GM12874 (cell line): ENCODE data around the gene DCAF8.
A peak's percentile ranks its signal among the peaks of the same experiment; 100 is the strongest.

Experiments used
- CTCF ChIP-seq: IDR thresholded peaks from 2 replicates; pipeline ENCODE4 v1.5.1; 2011; ENCODE audit warnings: low read depth, mild to moderate bottlenecking, control low read depth, low read length, moderate library complexity; ENCODE audit not compliant: insufficient read depth

Gene DCAF8

GRCh38 chr1:160193832-160194736 is 68.3 kb downstream of the DCAF8 start:
- no peak for TF ChIP-seq CTCF

- peak; percentile 90 for TF ChIP-seq CTCF
Observed at GRCh38 chr1:160193091-160193819, 69.1 kb downstream of the DCAF8 start.

GRCh38 chr1:160192234-160192633 is 70.1 kb downstream of the DCAF8 start:
- no peak for TF ChIP-seq CTCF

- no peak for TF ChIP-seq CTCF
Observed at GRCh38 chr1:160191756-160192155, 70.6 kb downstream of the DCAF8 start.

DNA sequence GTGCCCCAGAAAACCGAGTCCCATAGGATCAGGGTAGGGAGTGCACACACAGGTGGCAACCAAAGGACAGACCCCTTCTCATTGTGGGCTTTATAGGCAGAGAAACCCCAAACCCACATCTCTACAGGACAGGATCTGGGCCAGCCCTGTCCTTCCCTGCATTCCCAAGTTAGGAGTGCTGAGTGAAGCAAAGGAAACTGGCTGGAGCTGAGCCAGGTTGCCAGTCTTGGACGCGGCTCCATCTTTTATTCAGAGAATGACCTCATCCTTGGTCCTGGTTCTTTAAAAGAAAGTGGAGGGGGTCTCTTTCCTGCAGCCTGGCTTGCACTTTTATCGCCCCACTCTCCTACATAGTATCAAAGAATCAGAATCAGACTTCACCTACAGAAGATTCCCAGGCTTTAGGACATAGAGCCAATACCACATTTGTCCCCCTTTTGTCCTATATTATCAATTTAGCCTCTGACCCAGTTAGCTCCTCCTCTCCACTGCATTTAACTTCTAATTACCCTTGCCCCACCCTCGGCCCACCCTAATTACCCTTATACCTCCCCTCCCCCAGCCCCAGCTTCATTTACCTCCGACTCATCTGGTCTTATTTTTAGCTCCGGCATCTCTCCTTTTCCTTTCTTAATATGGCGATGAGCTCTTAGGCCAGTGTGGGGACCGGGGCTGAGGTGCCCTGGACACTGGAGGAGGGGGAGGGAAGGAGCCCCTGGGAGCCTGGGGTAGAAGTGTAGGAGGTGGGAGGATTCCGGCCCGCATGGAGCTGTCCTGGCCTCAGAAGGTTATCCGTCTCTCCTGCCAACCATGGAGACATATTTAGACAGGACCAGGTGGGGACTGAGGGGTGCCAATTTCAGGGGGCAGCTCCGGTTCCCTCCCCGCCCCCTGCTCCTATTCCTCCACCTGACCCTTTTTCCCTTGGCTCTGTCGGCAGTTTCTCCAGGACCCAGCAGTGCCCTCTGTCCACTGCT is 72.4 kb downstream of the DCAF8 start, which contains the start of gene CASQ1:
Gene CASQ1 (plus strand): TSS at position 927 of the 977 bp plus-strand sequence. CDS start 177 bp downstream, outside the sequence.
- TF ChIP-seq CTCF, result no peak

DNA sequence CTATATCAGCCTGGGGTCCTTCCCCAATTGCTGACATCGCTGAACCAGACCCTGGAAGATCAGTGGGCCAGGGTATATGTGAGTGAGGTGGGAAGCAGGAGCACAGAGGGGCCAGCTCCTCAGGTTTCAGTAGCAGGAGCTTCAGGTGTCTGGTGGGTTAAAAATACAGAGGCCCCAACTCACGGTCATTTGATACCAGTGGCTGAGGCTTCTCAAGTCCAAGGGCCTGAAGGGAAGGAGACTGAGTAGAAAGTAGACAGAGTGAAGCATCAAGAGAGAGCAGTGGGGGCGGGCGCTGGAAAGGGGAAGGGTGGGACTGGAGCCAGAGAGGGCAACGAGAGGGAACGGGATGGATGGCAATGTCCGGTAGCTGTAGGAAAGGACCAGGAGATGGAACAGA is 74.0 kb downstream of the DCAF8 start:
- TF ChIP-seq CTCF, result no peak

- no peak for TF ChIP-seq CTCF
Observed at GRCh38 chr1:160187407-160187806, 74.9 kb downstream of the DCAF8 start.
